ENCODE results near the gene FHOD3.
"Not testable (repeated sequence)": the region's sequence is repeated elsewhere in the genome, so short reads cannot be mapped to it uniquely, and the experiment has no call there.

Gene FHOD3

GRCh38 chr18:36744261-36744876 lies 446.9 kb downstream of the FHOD3 start:
- no peak for DNase-seq (ENCODE audit: low read depth in 2 of 2)

GRCh38 chr18:36745219-36745975 lies 447.9 kb downstream of the FHOD3 start:
- DNase-seq (ENCODE audit: low read depth in 2 of 2) = no peak

- DNase-seq (ENCODE audit: low read depth in 2 of 2) = no peak
Measured at GRCh38 chr18:36752929-36753865, 455.7 kb downstream of the FHOD3 start.

GRCh38 chr18:36756242-36756641 lies 458.7 kb downstream of the FHOD3 start:
- DNase-seq (ENCODE audit: low read depth in 2 of 2) = no peak

GRCh38 chr18:36757081-36757480 lies 459.6 kb downstream of the FHOD3 start:
- DNase-seq (ENCODE audit: low read depth in 2 of 2) = no peak

- no peak for DNase-seq (ENCODE audit: low read depth in 2 of 2)
Measured at GRCh38 chr18:36757991-36758390, 460.5 kb downstream of the FHOD3 start.

- DNase-seq (ENCODE audit: low read depth in 2 of 2) = no peak
Measured at GRCh38 chr18:36758623-36759022, 461.1 kb downstream of the FHOD3 start.

- DNase-seq (ENCODE audit: low read depth in 2 of 2) = no peak
Measured at GRCh38 chr18:36759167-36759776, 461.8 kb downstream of the FHOD3 start.

GRCh38 chr18:36760598-36760997 lies 463.1 kb downstream of the FHOD3 start:
- DNase-seq (ENCODE audit: low read depth in 2 of 2) = no peak

GRCh38 chr18:36761186-36761698 lies 463.7 kb downstream of the FHOD3 start:
- DNase-seq (ENCODE audit: low read depth in 2 of 2) = no peak

GRCh38 chr18:36762074-36762473 lies 464.6 kb downstream of the FHOD3 start:
- no peak for DNase-seq (ENCODE audit: low read depth in 2 of 2)

- not testable (repeated sequence) for DNase-seq (ENCODE audit: low read depth in 2 of 2)
Measured at GRCh38 chr18:36762965-36763364, 465.5 kb downstream of the FHOD3 start.

GRCh38 chr18:36766836-36767235 lies 469.3 kb downstream of the FHOD3 start:
- no peak for DNase-seq (ENCODE audit: low read depth in 2 of 2)

GRCh38 chr18:36769172-36769571 lies 471.7 kb downstream of the FHOD3 start:
- DNase-seq (ENCODE audit: low read depth in 2 of 2) = no peak

- peak in 1 of 2 donors; percentile 12 for DNase-seq (ENCODE audit: low read depth in 2 of 2)
Measured at GRCh38 chr18:36769611-36770314, 472.2 kb downstream of the FHOD3 start.

- DNase-seq (ENCODE audit: low read depth in 2 of 2) = no peak
Measured at GRCh38 chr18:36770315-36770946, 472.9 kb downstream of the FHOD3 start.

GRCh38 chr18:36771245-36771644 lies 473.7 kb downstream of the FHOD3 start:
- DNase-seq (ENCODE audit: low read depth in 2 of 2) = no peak

GRCh38 chr18:36772241-36772723 lies 474.8 kb downstream of the FHOD3 start:
- no peak for DNase-seq (ENCODE audit: low read depth in 2 of 2)

GRCh38 chr18:36775396-36775795 lies 477.9 kb downstream of the FHOD3 start:
- DNase-seq (ENCODE audit: low read depth in 2 of 2) = no peak

- DNase-seq (ENCODE audit: low read depth in 2 of 2) = no peak
Measured at GRCh38 chr18:36776650-36777049, 479.1 kb downstream of the FHOD3 start.

Measured in stimulated activated CD4-positive, alpha-beta T cell treated with anti-CD3 and anti-CD28 coated beads, Interleukin-15, amount 100 ng/mL, for 48 hours (primary cell).